WTC11 (cell line): Measurements from ENCODE around the gene RHBG.

Experiments used
- TF ChIP-seq, protein P1 (sequence below): sonication (generic); formaldehyde crosslinking; IDR thresholded peaks from 2 replicates; pipeline ENCODE4 v1.8.1; 2023; ENCODE audit warnings: mild to moderate bottlenecking, missing genetic modification reagents, moderate library complexity
- TF ChIP-seq, protein P2 (sequence below): sonication (generic); formaldehyde crosslinking; IDR thresholded peaks from 2 replicates; pipeline ENCODE4 v1.8.1; 2022; ENCODE audit warnings: mild to moderate bottlenecking, missing genetic modification reagents, moderate library complexity, borderline replicate concordance
- TF ChIP-seq, protein P3 (sequence below): sonication (generic); formaldehyde crosslinking; IDR thresholded peaks from 2 replicates; pipeline ENCODE4 v1.8.0; 2022; ENCODE audit warnings: mild to moderate bottlenecking, missing genetic modification reagents

DNA sequence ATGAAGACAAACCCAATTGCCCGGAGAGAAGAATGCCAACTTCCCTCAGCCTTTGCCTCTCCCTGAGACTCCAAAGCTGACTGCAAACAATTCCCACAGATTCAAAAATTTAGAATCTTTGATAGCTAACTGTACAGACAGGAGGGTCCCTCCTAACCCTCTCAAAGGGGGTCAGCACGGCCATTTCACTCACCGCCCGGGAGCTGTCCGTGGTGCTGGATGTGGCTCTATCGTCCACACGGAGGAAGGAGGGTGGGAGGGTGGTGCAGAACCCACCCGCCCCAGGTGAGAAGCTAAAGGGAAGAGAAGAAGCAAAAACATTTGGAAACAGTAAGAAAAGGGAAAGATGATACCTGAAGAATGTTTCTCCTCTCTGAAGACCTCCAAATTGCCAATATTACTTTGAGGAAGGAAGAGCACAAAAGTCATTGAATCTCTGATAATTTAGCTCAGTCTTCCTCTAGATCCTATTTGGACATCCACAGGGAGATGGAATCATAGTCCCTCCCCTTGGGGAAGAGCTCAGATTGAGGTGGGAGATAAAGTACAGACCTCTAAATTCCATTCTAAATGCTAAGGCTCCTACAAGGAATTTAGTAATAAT lies 45.6 kb downstream of the RHBG start:
- TF ChIP-seq, protein P1, sequence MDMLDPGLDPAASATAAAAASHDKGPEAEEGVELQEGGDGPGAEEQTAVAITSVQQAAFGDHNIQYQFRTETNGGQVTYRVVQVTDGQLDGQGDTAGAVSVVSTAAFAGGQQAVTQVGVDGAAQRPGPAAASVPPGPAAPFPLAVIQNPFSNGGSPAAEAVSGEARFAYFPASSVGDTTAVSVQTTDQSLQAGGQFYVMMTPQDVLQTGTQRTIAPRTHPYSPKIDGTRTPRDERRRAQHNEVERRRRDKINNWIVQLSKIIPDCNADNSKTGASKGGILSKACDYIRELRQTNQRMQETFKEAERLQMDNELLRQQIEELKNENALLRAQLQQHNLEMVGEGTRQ (CRISPR knock-in tag) = no peak
- TF ChIP-seq, protein P2, sequence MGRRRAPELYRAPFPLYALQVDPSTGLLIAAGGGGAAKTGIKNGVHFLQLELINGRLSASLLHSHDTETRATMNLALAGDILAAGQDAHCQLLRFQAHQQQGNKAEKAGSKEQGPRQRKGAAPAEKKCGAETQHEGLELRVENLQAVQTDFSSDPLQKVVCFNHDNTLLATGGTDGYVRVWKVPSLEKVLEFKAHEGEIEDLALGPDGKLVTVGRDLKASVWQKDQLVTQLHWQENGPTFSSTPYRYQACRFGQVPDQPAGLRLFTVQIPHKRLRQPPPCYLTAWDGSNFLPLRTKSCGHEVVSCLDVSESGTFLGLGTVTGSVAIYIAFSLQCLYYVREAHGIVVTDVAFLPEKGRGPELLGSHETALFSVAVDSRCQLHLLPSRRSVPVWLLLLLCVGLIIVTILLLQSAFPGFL (CRISPR knock-in tag) = no peak
- TF ChIP-seq, protein P3, sequence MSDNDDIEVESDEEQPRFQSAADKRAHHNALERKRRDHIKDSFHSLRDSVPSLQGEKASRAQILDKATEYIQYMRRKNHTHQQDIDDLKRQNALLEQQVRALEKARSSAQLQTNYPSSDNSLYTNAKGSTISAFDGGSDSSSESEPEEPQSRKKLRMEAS (CRISPR knock-in tag) = no peak
